ENCODE results near the gene SLC45A3.

SLC45A3 gene

GRCh38 chr1:205676002-205676401 is 4.3 kb downstream of the SLC45A3 start:
- no peak overlapping the region for H3K4me3 ChIP-seq (ENCODE audit: low read depth, low read length)
- no peak for DNase-seq (ENCODE audit: low read depth)
- TF ChIP-seq CTCF (IDR thresholded peaks at IDR 0.05; ENCODE audit: insufficient read depth, low read depth, low read length, missing control alignments), result no peak

- no peak overlapping the region for H3K4me3 ChIP-seq (ENCODE audit: low read depth, low read length)
- TF ChIP-seq CTCF (IDR thresholded peaks at IDR 0.05; ENCODE audit: insufficient read depth, low read depth, low read length, missing control alignments), result no peak
- DNase-seq (ENCODE audit: low read depth), result no peak
Measured at GRCh38 chr1:205675247-205675646, 5.1 kb downstream of the SLC45A3 start.

- TF ChIP-seq CTCF (IDR thresholded peaks at IDR 0.05; ENCODE audit: insufficient read depth, low read depth, low read length, missing control alignments), result no peak
- H3K4me3 ChIP-seq (ENCODE audit: low read depth, low read length), result no peak overlapping the region
- DNase-seq (ENCODE audit: low read depth), result no peak
Measured at GRCh38 chr1:205672970-205673369, 7.3 kb downstream of the SLC45A3 start.

GRCh38 chr1:205672395-205672889 is 7.9 kb downstream of the SLC45A3 start:
- H3K4me3 ChIP-seq (ENCODE audit: low read depth, low read length), result no peak overlapping the region
- no peak for TF ChIP-seq CTCF (IDR thresholded peaks at IDR 0.05; ENCODE audit: insufficient read depth, low read depth, low read length, missing control alignments)
- no peak for DNase-seq (ENCODE audit: low read depth)

- no peak for TF ChIP-seq CTCF (IDR thresholded peaks at IDR 0.05; ENCODE audit: insufficient read depth, low read depth, low read length, missing control alignments)
- no peak overlapping the region for H3K4me3 ChIP-seq (ENCODE audit: low read depth, low read length)
- no peak for DNase-seq (ENCODE audit: low read depth)
Measured at GRCh38 chr1:205670611-205671430, 9.5 kb downstream of the SLC45A3 start.

GRCh38 chr1:205670150-205670446 is 10.2 kb downstream of the SLC45A3 start:
- DNase-seq (ENCODE audit: low read depth), result no peak
- TF ChIP-seq CTCF (IDR thresholded peaks at IDR 0.05; ENCODE audit: insufficient read depth, low read depth, low read length, missing control alignments), result no peak
- H3K4me3 ChIP-seq (ENCODE audit: low read depth, low read length), result peak overlapping the region; percentile 48
